Measurements from ENCODE around the gene C2orf80. TPM values are rescaled to one million over a fixed set of nuclear protein-coding genes. Genes with fewer than 3 reads are reported as not detected.

The C2orf80 gene
- total and polyA plus RNA-seq, 2 donors (not counting 3 experiments of a cell fraction or from before 2014, with no cell fraction given) = not detected

- no peak overlapping the region for H2AFZ ChIP-seq (ENCODE audit: low read depth, low read length)
- ChIA-PET POLR2A (no interaction called here), CTCF (interaction anchor here (0.6 to 2.0 kb wide), 3 partner anchors 27 to 52 kb away, joined by 3 to 4 read pairs (median 4); partner anchors contain the start of genes IDH1 and PIKFYVE)
Observed at GRCh38 chr2:208227581-208228232, 37.9 kb upstream of the C2orf80 start.

More at GRCh38 chr2:208227581-208228232, 37.9 kb upstream of the C2orf80 start:
- Histone ChIP-seq H3K4me3 (replicated peaks in 1 of 3; ENCODE audit: insufficient read depth in 1 of 3, low read depth in 1 of 3, low read length in 3 of 3) (no peak overlapping the region), H3K79me2 (ENCODE audit: control insufficient read depth, insufficient read depth, low read length) (no peaks in the 10 kb centered on the region), H3K4me1 (ENCODE audit: control insufficient read depth, extremely low read depth, insufficient read depth, low read length) (no peaks in the 10 kb centered on the region), H4K20me1 (replicated peaks; ENCODE audit: control insufficient read depth, extremely low read depth, insufficient read depth, low read length) (no peaks in the 10 kb centered on the region), H3K9ac (replicated peaks; ENCODE audit: extremely low read depth, insufficient read depth, low read length) (no peak overlapping the region), H3K9me1 (replicated peaks; ENCODE audit: control insufficient read depth, extremely low read depth, insufficient read depth, low read length) (no peaks in the 10 kb centered on the region), H3K27me3 (ENCODE audit: control insufficient read depth in 2 of 2, insufficient read depth in 2 of 2, low read length in 2 of 2) (no peaks in the 10 kb centered on the region), H3K9me3 (replicated peaks; ENCODE audit: control insufficient read depth, insufficient read depth, low read length) (no peaks in the 10 kb centered on the region), H3K4me2 (ENCODE audit: insufficient read depth, low read length) (no peak overlapping the region), H3K27ac (ENCODE audit: insufficient read depth, low read depth, low read length) (no peak overlapping the region), H3K36me3 (ENCODE audit: control insufficient read depth in 2 of 2, extremely low read depth in 1 of 2, insufficient read depth in 2 of 2, low read length in 2 of 2) (no peaks in the 10 kb centered on the region)
- TF ChIP-seq FOS (IDR thresholded peaks at IDR 0.05; ENCODE audit: borderline replicate concordance, insufficient read depth, low read length) (no peak), EZH2 (IDR thresholded peaks at IDR 0.05; ENCODE audit: borderline replicate concordance, low read depth, low read length, severe bottlenecking) (no peak), POLR2AphosphoS5 (IDR thresholded peaks at IDR 0.05; ENCODE audit: insufficient read depth, low read depth, low read length) (no peak), JUN (IDR thresholded peaks at IDR 0.05; ENCODE audit: borderline replicate concordance, insufficient read depth, insufficient read length, low read depth) (no peak), GATA2 (IDR thresholded peaks at IDR 0.05; ENCODE audit: insufficient read depth, insufficient read length, low read depth, low read length) (no peak), POLR2A (IDR thresholded peaks at IDR 0.05; ENCODE audit: low read depth, low read length) (no peak), MYC (IDR thresholded peaks at IDR 0.05; ENCODE audit: low read depth, low read length) (no peak), MAX (IDR thresholded peaks at IDR 0.05; ENCODE audit: insufficient read depth, insufficient read length) (no peak)
- TF ChIP-seq, protein P1, sequence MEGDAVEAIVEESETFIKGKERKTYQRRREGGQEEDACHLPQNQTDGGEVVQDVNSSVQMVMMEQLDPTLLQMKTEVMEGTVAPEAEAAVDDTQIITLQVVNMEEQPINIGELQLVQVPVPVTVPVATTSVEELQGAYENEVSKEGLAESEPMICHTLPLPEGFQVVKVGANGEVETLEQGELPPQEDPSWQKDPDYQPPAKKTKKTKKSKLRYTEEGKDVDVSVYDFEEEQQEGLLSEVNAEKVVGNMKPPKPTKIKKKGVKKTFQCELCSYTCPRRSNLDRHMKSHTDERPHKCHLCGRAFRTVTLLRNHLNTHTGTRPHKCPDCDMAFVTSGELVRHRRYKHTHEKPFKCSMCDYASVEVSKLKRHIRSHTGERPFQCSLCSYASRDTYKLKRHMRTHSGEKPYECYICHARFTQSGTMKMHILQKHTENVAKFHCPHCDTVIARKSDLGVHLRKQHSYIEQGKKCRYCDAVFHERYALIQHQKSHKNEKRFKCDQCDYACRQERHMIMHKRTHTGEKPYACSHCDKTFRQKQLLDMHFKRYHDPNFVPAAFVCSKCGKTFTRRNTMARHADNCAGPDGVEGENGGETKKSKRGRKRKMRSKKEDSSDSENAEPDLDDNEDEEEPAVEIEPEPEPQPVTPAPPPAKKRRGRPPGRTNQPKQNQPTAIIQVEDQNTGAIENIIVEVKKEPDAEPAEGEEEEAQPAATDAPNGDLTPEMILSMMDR (IDR thresholded peaks at IDR 0.05; ENCODE audit: extremely low read depth in 1 of 2, insufficient read depth in 1 of 2, low read depth in 1 of 2, low read length in 2 of 2) = no peak
- no peak for FAIRE-seq
- dilution Hi-C loops (cut with MboI; ENCODE audit: extremely low pct_ligation_motif_present, low sequenced_read_pairs) = no loop called here
- no peak for DNase-seq (ENCODE audit: low read depth, low spot score)
- BruUV-seq (replicated peaks) = no TSS peak
- intact Hi-C loops (cut with micrococcal nuclease) = no loop called here
